GM18499 (cell line): ENCODE measurements around the gene SNX2.
"Not testable (repeated sequence)": the region's sequence is repeated elsewhere in the genome, so short reads cannot be mapped to it uniquely, and the experiment has no call there.

Source experiments
- ATAC-seq: cut with Tn5 transposase; IDR thresholded peaks from one replicate; pipeline ENCODE4 v1.9.1; 2021; ENCODE audit warnings: moderate number of reproducible peaks; ENCODE audit not compliant: insufficient read depth, unreplicated experiment

SNX2 gene

GRCh38 chr5:122835681-122836080 is 60.8 kb downstream of the SNX2 start:
- ATAC-seq = no peak

- no peak for ATAC-seq
Observed at GRCh38 chr5:122836947-122837346, 62.1 kb downstream of the SNX2 start.

GRCh38 chr5:122839731-122840130 is 64.9 kb downstream of the SNX2 start:
- ATAC-seq = no peak

- ATAC-seq = no peak
Observed at GRCh38 chr5:122842016-122842580, 67.2 kb downstream of the SNX2 start.

GRCh38 chr5:122844136-122844909 is 69.4 kb downstream of the SNX2 start:
- ATAC-seq = no peak

- peak; percentile 32 for ATAC-seq
Observed at GRCh38 chr5:122844910-122845228, 70.0 kb downstream of the SNX2 start.

- peak; percentile 74 for ATAC-seq
Observed at GRCh38 chr5:122845229-122846050, 70.6 kb downstream of the SNX2 start, which contains the start of gene SNX24. SNX24 (plus strand) TSS chr5:122845613; CDS start chr5:122845634, 21 bp downstream.

- no peak for ATAC-seq
Observed at GRCh38 chr5:122846051-122846550, 71.2 kb downstream of the SNX2 start.

- ATAC-seq = no peak
Observed at GRCh38 chr5:122847687-122848081, 72.8 kb downstream of the SNX2 start.

GRCh38 chr5:122849771-122850170 is 74.9 kb downstream of the SNX2 start:
- no peak for ATAC-seq

GRCh38 chr5:122857538-122857937 is 82.7 kb downstream of the SNX2 start:
- ATAC-seq = not testable (repeated sequence)

- ATAC-seq = no peak
Observed at GRCh38 chr5:122858451-122858850, 83.6 kb downstream of the SNX2 start.

GRCh38 chr5:122863240-122863639 is 88.4 kb downstream of the SNX2 start:
- no peak for ATAC-seq

- ATAC-seq = no peak
Observed at GRCh38 chr5:122863721-122864120, 88.8 kb downstream of the SNX2 start.

GRCh38 chr5:122864400-122864799 is 89.5 kb downstream of the SNX2 start:
- no peak for ATAC-seq

- ATAC-seq = no peak
Observed at GRCh38 chr5:122864842-122865241, 90.0 kb downstream of the SNX2 start.

GRCh38 chr5:122870219-122870856 is 95.5 kb downstream of the SNX2 start:
- no peak for ATAC-seq

- ATAC-seq = no peak
Observed at GRCh38 chr5:122871661-122872060, 96.8 kb downstream of the SNX2 start.

GRCh38 chr5:122874179-122874875 is 99.4 kb downstream of the SNX2 start:
- no peak for ATAC-seq

- peak; percentile 51 for ATAC-seq
Observed at GRCh38 chr5:122877518-122877917, 102.6 kb downstream of the SNX2 start.
